ENCODE results near the gene ADAM15.

DNA sequence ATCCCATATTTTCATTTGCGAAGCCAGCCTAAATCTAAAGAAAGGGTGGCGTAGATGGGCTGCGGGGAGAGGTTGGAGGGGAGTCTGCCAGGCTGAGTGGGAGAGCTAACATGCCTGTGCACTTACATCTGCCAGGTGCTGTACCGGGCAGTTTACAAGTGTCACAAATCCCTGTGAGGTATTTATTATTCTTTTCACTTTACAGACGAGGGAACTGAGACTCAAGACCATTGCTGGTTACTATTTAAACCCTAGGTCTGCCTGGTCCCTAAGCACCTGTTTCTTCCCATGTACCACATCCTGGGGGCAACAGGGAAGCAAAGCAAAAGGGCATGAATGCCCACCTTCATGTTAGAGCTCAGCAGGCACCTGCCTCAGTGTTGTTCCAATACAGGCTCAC, 57.2 kb downstream of the ADAM15 start:
- TF ChIP-seq, protein P1, sequence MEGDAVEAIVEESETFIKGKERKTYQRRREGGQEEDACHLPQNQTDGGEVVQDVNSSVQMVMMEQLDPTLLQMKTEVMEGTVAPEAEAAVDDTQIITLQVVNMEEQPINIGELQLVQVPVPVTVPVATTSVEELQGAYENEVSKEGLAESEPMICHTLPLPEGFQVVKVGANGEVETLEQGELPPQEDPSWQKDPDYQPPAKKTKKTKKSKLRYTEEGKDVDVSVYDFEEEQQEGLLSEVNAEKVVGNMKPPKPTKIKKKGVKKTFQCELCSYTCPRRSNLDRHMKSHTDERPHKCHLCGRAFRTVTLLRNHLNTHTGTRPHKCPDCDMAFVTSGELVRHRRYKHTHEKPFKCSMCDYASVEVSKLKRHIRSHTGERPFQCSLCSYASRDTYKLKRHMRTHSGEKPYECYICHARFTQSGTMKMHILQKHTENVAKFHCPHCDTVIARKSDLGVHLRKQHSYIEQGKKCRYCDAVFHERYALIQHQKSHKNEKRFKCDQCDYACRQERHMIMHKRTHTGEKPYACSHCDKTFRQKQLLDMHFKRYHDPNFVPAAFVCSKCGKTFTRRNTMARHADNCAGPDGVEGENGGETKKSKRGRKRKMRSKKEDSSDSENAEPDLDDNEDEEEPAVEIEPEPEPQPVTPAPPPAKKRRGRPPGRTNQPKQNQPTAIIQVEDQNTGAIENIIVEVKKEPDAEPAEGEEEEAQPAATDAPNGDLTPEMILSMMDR (IDR thresholded peaks at IDR 0.05): no peak
- TF ChIP-seq EZH2 (IDR thresholded peaks at IDR 0.05) (no peak), EZH2phosphoT487 (IDR thresholded peaks at IDR 0.05) (no peak)

All from neural progenitor cell (in vitro differentiated cells).